Psoas muscle (tissue), 8 donors: ENCODE results near the gene TNFRSF25. TPM values are rescaled to one million over a fixed set of nuclear protein-coding genes. Genes with fewer than 3 reads are reported as not detected.

ENCODE experiments used
- ATAC-seq, 4 donors: fragments of 200-7000 bp; cut with Tn5 transposase; one replicate each; pipeline ENCODE4 v1.9.1; 2020; ENCODE audit warnings: moderate library complexity in 3 of 4, mild to moderate bottlenecking in 2 of 4
- DNase-seq, 2 donors: peaks; one replicate each; pipeline ENCODE4 v3.0.0-alpha.2; 2020
- H3K27ac ChIP-seq: fragments of 200-600 bp; one replicate; pipeline ENCODE4 v1.8.0; 2022
- H3K27me3 ChIP-seq, 3 donors: fragments of 200-600 bp in 1 of 3; one replicate each; pipeline versions ENCODE4 v1.6.1 to v1.8.0; 2013 to 2022; ENCODE audit warnings: low read length in 2 of 3, mild to moderate bottlenecking in 2 of 3, moderate library complexity in 1 of 3; ENCODE audit not compliant: insufficient read depth in 3 of 3
- H3K36me3 ChIP-seq, 2 donors: fragments of 200-600 bp in 1 of 2; one replicate each; pipeline versions ENCODE4 v1.6.1 to v1.8.0; 2013 to 2022; ENCODE audit warnings: low read depth in 1 of 2, mild to moderate bottlenecking in 1 of 2, moderate library complexity in 1 of 2; ENCODE audit not compliant: insufficient read depth in 1 of 2
- H3K4me1 ChIP-seq: fragments of 200-600 bp; one replicate; pipeline ENCODE4 v1.8.0; 2022
- H3K4me3 ChIP-seq: fragments of 200-600 bp; one replicate; pipeline ENCODE4 v1.8.0; 2022; ENCODE audit warnings: mild to moderate bottlenecking
- H3K9me3 ChIP-seq: fragments of 200-600 bp; one replicate; pipeline ENCODE4 v1.8.0; 2022
- CTCF ChIP-seq: fragments of 200-600 bp; IDR thresholded peaks from one replicate; pipeline ENCODE4 v1.8.0; 2022; ENCODE audit warnings: antibody characterized with exemption
- WGBS, 3 donors: extraction: QIAGEN DNeasy Blood & Tissue Kit; methylation state at CpG; one replicate each; pipeline versions ENCODE4 v1.1.6 to v1.1.7; 2013; 5-methylcytosine and 5-hydroxymethylcytosine counted together
- intact Hi-C, 2 donors: fragments of 100-400 bp; cut with DNase I; formaldehyde crosslinking; loops; one replicate each; pipeline versions ENCODE4 v1.11.0 to v1.14.2; 2022
- polyA plus RNA-seq, 3 donors: library from polyadenylated mRNA; stranded (reverse); fragments of 200-250 nt; gene quantifications; one replicate each; pipeline ENCODE4 v1.2.3, GENCODE V29; 2013
- total RNA-seq, 4 donors: library from RNA; stranded (reverse); fragmentation: NEBNext Ultra II Directional in 2 of 4; extraction: Animal tissue kit (Norgen Biotek cat#: 25700) in 2 of 4; gene quantifications; one replicate each; pipeline versions ENCODE4 v1.2.1 to v1.2.4, GENCODE V29; 2021 to 2023
- donor health status: healthy with polysubstance abuse.
- donor health status: DM: no; HTN: no; CAD: no; lungs with moderate emphysema.
- donor health status: Bipolar disorder and iron deficiency.
- donor health status: healthy.
- donor health status: DM: yes; HTN: yes; CAD: no.
- donor health status: DM: no; HTN: no; CAD: no.
- donor health status: DM: no; HTN: no; CAD: no.
- donor health status: DM: yes; HTN: yes; CAD: no.

The TNFRSF25 gene
- total and polyA plus RNA-seq, 7 donors, result 1.5 to 2.7 (median 1.9) TPM

GRCh38 chr1:6509919-6510291 is 43.9 kb upstream of the TNFRSF25 start:
- H3K4me3 ChIP-seq, result no peak overlapping the region
- TF ChIP-seq CTCF, result no peak
- no peaks in the 10 kb centered on the region for H3K9me3 ChIP-seq
- no peak for DNase-seq
- no peak for ATAC-seq
- no peak overlapping the region for H3K27ac ChIP-seq
- H3K4me1 ChIP-seq, result peaks cover 9% of the 10 kb centered on the region
- WGBS, 3 donors, result 77 to 91% (median 78%) methylated on average over 10 of the region's 10 CpGs
- H3K36me3 ChIP-seq, result no peaks in the 10 kb centered on the region
- intact Hi-C loops, result no loop called here
- H3K27me3 ChIP-seq, result peaks cover 0 to 4% (median 0%) of the 10 kb centered on the region in 3 donors

GRCh38 chr1:6509220-6509918 is 43.4 kb upstream of the TNFRSF25 start:
- Histone ChIP-seq H3K4me1 (peaks cover 9% of the 10 kb centered on the region), H3K27me3 (peaks cover 0 to 4% (median 0%) of the 10 kb centered on the region in 3 donors), H3K4me3 (no peak overlapping the region), H3K9me3 (no peaks in the 10 kb centered on the region), H3K36me3 (no peaks in the 10 kb centered on the region), H3K27ac (no peak overlapping the region)
- 54 to 70% (median 57%) methylated on average over 18 to 20 of the region's 20 CpGs for WGBS, 3 donors
- DNase-seq (peak in 1 of 2 donors; percentile 56), ATAC-seq (no peak)
- intact Hi-C loops, result no loop called here
- TF ChIP-seq CTCF, result no peak

GRCh38 chr1:6508816-6509189 is 42.8 kb upstream of the TNFRSF25 start:
- Histone ChIP-seq H3K4me3 (no peak overlapping the region), H3K4me1 (peaks cover 9% of the 10 kb centered on the region), H3K36me3 (no peaks in the 10 kb centered on the region), H3K27me3 (peaks cover 0 to 4% (median 0%) of the 10 kb centered on the region in 3 donors), H3K9me3 (no peaks in the 10 kb centered on the region), H3K27ac (no peak overlapping the region)
- WGBS, 3 donors, result 45 to 70% (median 49%) methylated on average over 11 of the region's 11 CpGs
- no peak for ATAC-seq
- intact Hi-C loops, result no loop called here
- no peak for DNase-seq
- TF ChIP-seq CTCF, result no peak

GRCh38 chr1:6508154-6508815 is 42.3 kb upstream of the TNFRSF25 start:
- no peak for TF ChIP-seq CTCF
- no peak overlapping the region for H3K27ac ChIP-seq
- DNase-seq (peak; percentile 2 to 53), ATAC-seq (peak; percentile 58 to 74 (median 66))
- no peak overlapping the region for H3K4me3 ChIP-seq
- intact Hi-C loops, result no loop called here
- peaks cover 9% of the 10 kb centered on the region for H3K4me1 ChIP-seq
- H3K9me3 ChIP-seq, result no peaks in the 10 kb centered on the region
- H3K36me3 ChIP-seq, result no peaks in the 10 kb centered on the region
- WGBS, 3 donors, result 46 to 59% (median 47%) methylated on average over 14 to 18 of the region's 18 CpGs
- peaks cover 0 to 4% (median 0%) of the 10 kb centered on the region in 3 donors for H3K27me3 ChIP-seq
